Myocyte (in vitro differentiated cells): ENCODE measurements around the gene PDLIM5. TPM values are rescaled to one million over a fixed set of nuclear protein-coding genes. Genes with fewer than 3 reads are reported as not detected.
"Not testable (repeated sequence)": the region's sequence is repeated elsewhere in the genome, so short reads cannot be mapped to it uniquely, and the experiment has no call there.

Experiments
- DNase-seq: peaks from one replicate; pipeline ENCODE4 v3.0.0-alpha.2; 2012; ENCODE audit warnings: low read depth
- polyA plus RNA-seq: library from polyadenylated mRNA; unstranded; fragments of >200 nt; gene quantifications from one replicate; pipeline ENCODE4 v1.2.1, GENCODE V29; 2012; ENCODE audit warnings: missing spikeins
- total RNA-seq: library from RNA; depleted of rRNA; stranded (reverse); fragments of >200 nt; gene quantifications from 2 replicates; pipeline ENCODE4 v1.2.3, GENCODE V29; 2014

The PDLIM5 gene, protein sequence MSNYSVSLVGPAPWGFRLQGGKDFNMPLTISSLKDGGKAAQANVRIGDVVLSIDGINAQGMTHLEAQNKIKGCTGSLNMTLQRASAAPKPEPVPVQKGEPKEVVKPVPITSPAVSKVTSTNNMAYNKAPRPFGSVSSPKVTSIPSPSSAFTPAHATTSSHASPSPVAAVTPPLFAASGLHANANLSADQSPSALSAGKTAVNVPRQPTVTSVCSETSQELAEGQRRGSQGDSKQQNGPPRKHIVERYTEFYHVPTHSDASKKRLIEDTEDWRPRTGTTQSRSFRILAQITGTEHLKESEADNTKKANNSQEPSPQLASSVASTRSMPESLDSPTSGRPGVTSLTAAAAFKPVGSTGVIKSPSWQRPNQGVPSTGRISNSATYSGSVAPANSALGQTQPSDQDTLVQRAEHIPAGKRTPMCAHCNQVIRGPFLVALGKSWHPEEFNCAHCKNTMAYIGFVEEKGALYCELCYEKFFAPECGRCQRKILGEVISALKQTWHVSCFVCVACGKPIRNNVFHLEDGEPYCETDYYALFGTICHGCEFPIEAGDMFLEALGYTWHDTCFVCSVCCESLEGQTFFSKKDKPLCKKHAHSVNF
- total RNA-seq: 122 and 170 TPM in 2 replicates
- polyA plus RNA-seq: 84.3 TPM

GRCh38 chr4:94451695-94452475 is at the start of gene PDLIM5:
Gene PDLIM5, plus strand, starts transcription at chr4:94451942. Its CDS starts 3,347 bp downstream, at chr4:94455289.
- peak; percentile 94 for DNase-seq

DNA sequence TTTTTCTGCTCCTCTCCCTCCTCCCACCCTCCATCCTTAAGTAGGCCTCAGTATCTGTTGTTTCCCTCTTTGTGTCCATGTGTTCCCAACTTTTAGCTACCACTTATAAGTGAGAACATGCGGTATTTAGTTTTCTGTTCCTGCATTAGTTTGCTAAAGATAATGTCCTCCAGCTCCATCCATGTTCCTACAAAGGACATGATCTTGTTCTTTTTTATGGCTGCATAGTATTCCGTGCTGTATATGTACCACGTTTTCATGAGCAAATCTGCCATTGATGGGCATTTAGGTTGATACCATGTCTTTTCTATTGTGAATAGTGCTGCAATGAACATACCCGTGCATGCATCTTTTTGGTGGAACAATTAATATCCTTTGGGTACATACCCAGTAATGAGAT is 49.3 kb upstream of the PDLIM5 start:
- not testable (repeated sequence) for DNase-seq

GRCh38 chr4:94403751-94404150 is 48.0 kb upstream of the PDLIM5 start:
- peak; percentile 51 for DNase-seq

GRCh38 chr4:94406668-94407437 is 44.9 kb upstream of the PDLIM5 start:
- DNase-seq: peak; percentile 88

DNA sequence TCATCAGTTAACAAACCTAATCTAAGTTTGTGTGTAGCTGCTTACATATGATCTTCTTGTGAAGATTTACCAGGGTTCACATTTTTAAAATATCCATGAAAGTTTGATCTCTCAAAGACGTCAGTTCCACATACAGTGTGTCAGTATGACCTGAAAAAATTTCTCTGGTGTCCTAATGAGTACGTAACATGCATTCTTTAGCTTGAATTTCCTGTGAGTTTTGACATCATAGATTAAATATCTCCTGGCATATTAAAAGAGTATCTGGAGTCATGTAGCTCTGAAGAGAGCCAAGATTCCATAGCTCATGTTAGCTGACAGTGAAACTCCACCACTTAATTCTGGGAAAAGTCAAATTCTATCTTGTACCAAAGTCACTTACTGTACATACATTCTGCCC is 43.9 kb upstream of the PDLIM5 start:
- no peak for DNase-seq

GRCh38 chr4:94408549-94409374 is 43.0 kb upstream of the PDLIM5 start:
- DNase-seq: peak; percentile 36

DNA sequence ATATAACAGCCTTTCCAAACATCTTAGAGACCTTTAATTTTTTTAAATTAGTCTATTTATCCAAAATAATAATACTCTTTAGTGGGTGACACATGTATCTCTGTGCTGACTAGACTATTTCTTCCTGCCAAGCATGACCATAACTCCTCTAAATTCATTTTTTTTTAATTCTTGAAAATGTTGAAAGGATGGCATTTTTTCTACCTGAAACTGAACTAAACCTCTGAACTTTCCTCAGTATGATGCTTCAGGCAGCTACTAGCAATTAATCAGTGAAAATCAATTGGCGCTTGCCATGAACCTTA is 42.4 kb upstream of the PDLIM5 start:
- DNase-seq: no peak

- DNase-seq: peak; percentile 61
Observed at GRCh38 chr4:94409962-94410361, 41.8 kb upstream of the PDLIM5 start.

- peak; percentile 90 for DNase-seq
Observed at GRCh38 chr4:94410678-94411206, 41.0 kb upstream of the PDLIM5 start.

DNA sequence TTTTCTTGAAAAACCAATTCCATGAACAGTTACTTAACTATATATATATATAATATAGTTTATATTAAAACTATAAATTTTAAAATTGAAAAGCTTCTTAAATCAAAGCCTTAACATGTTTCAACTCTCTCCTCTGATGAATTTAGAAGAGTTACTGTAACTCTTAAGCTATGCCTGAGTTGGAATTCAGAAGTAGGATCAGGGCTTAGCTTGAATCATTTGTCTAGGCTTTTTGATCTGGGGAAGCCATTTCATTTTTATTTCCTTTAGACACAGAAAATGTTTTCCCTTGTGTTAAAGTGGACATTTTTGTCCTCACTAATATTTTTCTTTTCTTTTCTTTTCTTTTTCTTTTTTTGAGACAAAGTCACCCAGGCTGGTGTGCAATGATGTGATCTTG is 40.4 kb upstream of the PDLIM5 start:
- DNase-seq: no peak

GRCh38 chr4:94412019-94412657 is 39.6 kb upstream of the PDLIM5 start:
- DNase-seq: no peak

DNA sequence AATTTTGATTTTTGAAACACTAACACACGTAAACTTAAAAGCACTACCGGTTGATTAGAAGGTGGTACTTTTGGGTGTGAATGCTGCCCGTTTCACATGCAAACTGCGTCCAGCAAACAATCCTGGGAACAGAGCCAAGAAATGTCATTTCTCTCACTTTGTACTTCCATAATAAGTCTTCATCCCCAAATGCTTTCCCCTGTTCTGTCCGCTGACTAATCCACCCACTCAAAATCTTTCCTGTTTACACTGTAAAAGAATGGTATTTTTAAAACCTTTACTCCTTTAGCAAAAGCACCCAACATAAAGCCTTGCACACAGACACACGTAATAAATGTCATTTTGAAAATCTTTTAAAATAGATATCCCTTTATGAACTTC is 39.1 kb upstream of the PDLIM5 start:
- peak; percentile 64 for DNase-seq

DNA sequence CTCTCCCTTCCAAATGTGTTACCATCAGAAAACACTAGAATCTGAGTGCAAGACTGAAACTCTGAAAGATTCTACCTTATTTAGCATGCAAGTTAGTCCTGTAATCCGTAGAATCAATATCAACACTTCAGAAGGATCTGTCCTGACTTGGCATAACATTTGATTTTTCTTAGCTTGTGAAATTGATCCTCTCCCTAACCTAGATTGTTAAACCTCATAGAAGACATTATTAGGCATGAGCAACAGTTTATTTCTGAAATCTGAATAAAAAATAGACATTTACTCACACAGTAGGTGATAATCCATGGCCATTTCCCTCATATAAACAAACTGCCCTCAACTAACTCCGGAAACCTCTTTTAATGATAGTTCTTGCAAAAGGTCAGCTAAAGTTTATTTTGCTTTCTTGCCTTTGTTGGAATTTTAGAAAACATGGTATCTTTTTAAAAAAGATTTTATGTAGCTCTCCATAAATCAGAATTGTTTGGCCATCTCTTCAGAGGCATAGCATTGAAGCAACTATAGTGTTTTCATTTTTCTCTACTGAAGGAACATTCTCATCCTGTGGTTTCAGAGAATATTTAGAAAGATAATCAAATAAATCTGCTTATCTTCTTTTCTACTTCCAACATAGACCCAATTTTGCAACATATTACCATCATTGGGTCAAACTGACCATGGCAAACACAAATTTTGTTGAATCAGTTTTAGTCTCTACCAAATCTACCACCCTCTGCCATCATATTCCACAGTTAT is 38.5 kb upstream of the PDLIM5 start:
- no peak for DNase-seq

GRCh38 chr4:94414907-94415306 is 36.8 kb upstream of the PDLIM5 start:
- DNase-seq: no peak

DNA sequence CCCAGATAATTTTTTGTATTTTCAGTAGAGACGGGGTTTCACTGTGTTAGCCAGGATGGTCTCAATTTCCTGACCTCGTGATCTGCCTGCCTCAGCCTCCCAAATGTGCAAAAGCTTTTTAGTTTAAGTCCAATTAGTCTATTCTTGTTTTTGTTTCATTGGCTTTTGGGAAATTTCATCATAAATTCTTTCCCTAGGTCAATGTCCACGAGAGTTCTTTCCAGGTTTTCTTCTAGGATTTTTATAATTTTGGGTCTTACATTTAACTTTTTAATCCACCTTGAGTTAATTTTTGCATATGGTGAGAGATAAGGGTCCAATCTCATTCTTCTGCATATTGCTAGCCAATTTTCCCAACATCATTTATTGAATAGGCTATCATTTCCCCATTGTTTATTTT is 36.3 kb upstream of the PDLIM5 start:
- DNase-seq: no peak

DNA sequence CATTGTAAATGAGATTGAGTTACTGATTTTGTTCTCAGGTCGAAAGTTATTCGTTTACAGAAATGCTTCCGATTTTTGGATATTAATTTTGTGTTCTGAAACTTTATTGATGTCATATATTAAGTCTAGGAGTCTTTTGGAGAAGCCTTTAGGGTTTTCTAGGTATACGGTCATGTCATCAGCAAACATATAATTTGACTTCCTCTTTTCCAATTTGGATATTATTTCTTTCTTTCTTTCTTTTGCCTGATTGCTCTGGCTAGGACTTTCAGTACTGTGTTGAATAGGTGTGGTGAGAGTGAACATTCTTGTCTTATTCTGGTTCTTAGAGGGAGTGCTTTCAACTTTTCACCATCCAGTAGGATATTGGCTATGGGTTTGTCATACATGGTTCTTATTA is 35.4 kb upstream of the PDLIM5 start:
- DNase-seq: no peak

- DNase-seq: no peak
Observed at GRCh38 chr4:94416981-94417380, 34.8 kb upstream of the PDLIM5 start.

DNA sequence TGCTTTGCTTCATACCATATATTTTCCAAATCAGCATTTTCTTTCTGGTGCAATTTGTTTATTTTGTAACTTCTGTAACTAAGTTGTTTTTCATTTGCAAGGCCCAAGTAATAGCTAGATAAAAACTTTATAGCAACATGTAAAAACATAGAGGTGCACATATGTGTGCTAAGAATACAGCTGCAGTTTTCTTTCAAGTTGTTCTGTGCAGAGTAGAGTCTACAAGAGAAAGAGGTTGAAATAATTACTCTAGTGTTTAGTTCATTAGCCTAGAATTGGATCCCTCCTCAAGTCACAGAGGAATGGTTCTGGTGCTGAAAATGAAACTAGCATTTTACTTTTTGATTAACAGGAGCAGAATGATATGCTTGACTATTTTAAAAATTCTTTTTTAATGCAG is 32.2 kb upstream of the PDLIM5 start:
- no peak for DNase-seq

- DNase-seq: no peak
Observed at GRCh38 chr4:94419956-94420355, 31.8 kb upstream of the PDLIM5 start.
